Suprapubic skin (tissue), 4 donors: ENCODE data around the gene TMEM270. TPM values are rescaled to one million over a fixed set of nuclear protein-coding genes. Genes with fewer than 3 reads are reported as not detected.
"Not testable (repeated sequence)": the region's sequence is repeated elsewhere in the genome, so short reads cannot be mapped to it uniquely, and the experiment has no call there.

Experiments
- DNase-seq, 2 donors: peaks; one replicate each; pipeline ENCODE4 v3.0.0-alpha.2; 2019; ENCODE audit warnings: low spot score in 2 of 2
- H3K27ac ChIP-seq: fragments of 200-600 bp; sonication (generic); one replicate; pipeline ENCODE4 v1.5.1; 2019
- H3K27me3 ChIP-seq: fragments of 200-600 bp; sonication (generic); one replicate; pipeline ENCODE4 v1.5.1; 2019
- H3K36me3 ChIP-seq: fragments of 200-600 bp; sonication (generic); one replicate; pipeline ENCODE4 v1.5.1; 2019
- H3K4me1 ChIP-seq: fragments of 200-600 bp; sonication (generic); one replicate; pipeline ENCODE4 v1.5.1; 2019
- H3K4me3 ChIP-seq: fragments of 200-600 bp; sonication (generic); one replicate; pipeline ENCODE4 v1.5.1; 2019; ENCODE audit warnings: mild to moderate bottlenecking
- H3K9me3 ChIP-seq: fragments of 200-600 bp; sonication (generic); one replicate; pipeline ENCODE4 v1.5.1; 2019
- EP300 ChIP-seq: sonication (generic); formaldehyde crosslinking; IDR thresholded peaks from one replicate; pipeline ENCODE4 v1.6.1; 2017; ENCODE audit warnings: antibody characterized with exemption
- POLR2A ChIP-seq, 2 donors: fragments of 450-650 bp; IDR thresholded peaks; one replicate each; pipeline ENCODE4 v1.6.1; 2017; ENCODE audit warnings: antibody characterized with exemption in 2 of 2, mild to moderate bottlenecking in 2 of 2, moderate library complexity in 2 of 2
- POLR2AphosphoS5 ChIP-seq, 3 donors: sonication (generic); formaldehyde crosslinking; IDR thresholded peaks; one replicate each; pipeline ENCODE4 v1.6.1; 2017; ENCODE audit warnings: antibody characterized with exemption in 3 of 3
- WGBS: methylation state at CpG from one replicate; pipeline ENCODE4 v1.1.5; 2018; 5-methylcytosine and 5-hydroxymethylcytosine counted together
- total RNA-seq, 4 donors: library from RNA; depleted of rRNA; stranded (reverse); fragments of >200 nt; gene quantifications; one replicate each; pipeline ENCODE4 v1.1.0, GENCODE V29; 2016
- TF ChIP-seq, protein P1 (sequence below), 2 donors: fragments of 200-600 bp in 1 of 2; fragments of 450-650 bp in 1 of 2; sonication (generic) in 1 of 2; IDR thresholded peaks; one replicate each; pipeline ENCODE4 v1.5.1; 2016 to 2019; ENCODE audit warnings: antibody characterized with exemption in 2 of 2, mild to moderate bottlenecking in 1 of 2, moderate library complexity in 1 of 2

The TMEM270 gene
- total RNA-seq, 4 donors from 2014 or later = not detected

DNA sequence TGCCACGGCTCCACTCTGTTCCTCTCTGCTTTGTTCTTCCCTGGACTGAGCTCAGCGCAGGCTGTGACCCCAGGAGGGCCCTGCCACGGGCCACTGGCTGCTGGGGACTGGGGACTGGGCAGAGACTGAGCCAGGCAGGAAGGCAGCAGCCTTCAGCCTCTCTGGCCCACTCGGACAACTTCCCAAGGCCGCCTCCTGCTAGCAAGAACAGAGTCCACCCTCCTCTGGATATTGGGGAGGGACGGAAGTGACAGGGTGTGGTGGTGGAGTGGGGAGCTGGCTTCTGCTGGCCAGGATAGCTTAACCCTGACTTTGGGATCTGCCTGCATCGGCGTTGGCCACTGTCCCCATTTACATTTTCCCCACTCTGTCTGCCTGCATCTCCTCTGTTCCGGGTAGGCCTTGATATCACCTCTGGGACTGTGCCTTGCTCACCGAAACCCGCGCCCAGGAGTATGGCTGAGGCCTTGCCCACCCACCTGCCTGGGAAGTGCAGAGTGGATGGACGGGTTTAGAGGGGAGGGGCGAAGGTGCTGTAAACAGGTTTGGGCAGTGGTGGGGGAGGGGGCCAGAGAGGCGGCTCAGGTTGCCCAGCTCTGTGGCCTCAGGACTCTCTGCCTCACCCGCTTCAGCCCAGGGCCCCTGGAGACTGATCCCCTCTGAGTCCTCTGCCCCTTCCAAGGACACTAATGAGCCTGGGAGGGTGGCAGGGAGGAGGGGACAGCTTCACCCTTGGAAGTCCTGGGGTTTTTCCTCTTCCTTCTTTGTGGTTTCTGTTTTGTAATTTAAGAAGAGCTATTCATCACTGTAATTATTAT is 28.9 kb upstream of the TMEM270 start:
- peaks cover 59% of the 10 kb centered on the region for H3K4me1 ChIP-seq
- no peaks in the 10 kb centered on the region for H3K9me3 ChIP-seq
- no peak for TF ChIP-seq EP300
- no peak for TF ChIP-seq POLR2A (IDR thresholded peaks at IDR 0.05)
- peak in 1 of 3 donors; percentile 46 for TF ChIP-seq POLR2AphosphoS5 (IDR thresholded peaks at IDR 0.05)
- peak overlapping the region; percentile 47 for H3K4me3 ChIP-seq
- no peaks in the 10 kb centered on the region for H3K36me3 ChIP-seq
- peak in 1 of 2 donors; percentile 87 for DNase-seq
- no peaks in the 10 kb centered on the region for H3K27me3 ChIP-seq
- peak overlapping the region; percentile 89 for H3K27ac ChIP-seq
- WGBS = 61% methylated on average over 6 of the region's 16 CpGs

DNA sequence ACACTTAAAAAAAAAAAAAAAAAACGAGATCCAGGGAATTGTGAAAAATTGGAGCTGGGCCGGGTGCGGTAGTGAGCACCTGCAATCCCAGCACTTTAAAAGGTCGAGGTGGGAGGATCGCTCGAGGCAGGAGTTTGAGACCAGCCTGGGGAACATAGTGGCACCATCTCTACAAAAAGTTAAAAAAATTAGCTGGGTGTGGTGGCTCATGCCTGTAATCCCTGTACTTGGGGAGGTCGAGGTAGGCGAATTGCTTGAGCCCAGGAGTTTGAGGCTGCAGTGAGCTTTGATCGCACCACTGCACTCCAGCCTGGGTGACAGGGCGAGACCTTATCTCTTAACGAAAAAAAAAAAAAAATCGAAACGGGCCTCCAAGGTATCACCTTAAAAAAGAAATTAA is 28.2 kb upstream of the TMEM270 start:
- Histone ChIP-seq H3K4me3 (peak overlapping the region; percentile 47), H3K36me3 (no peaks in the 10 kb centered on the region), H3K27me3 (no peaks in the 10 kb centered on the region), H3K9me3 (no peaks in the 10 kb centered on the region), H3K4me1 (peaks cover 54% of the 10 kb centered on the region), H3K27ac (peak overlapping the region; percentile 89)
- 53% methylated on average over 13 of the region's 13 CpGs for WGBS
- DNase-seq = no peak
- no peak for TF ChIP-seq POLR2AphosphoS5 (IDR thresholded peaks at IDR 0.05)
- TF ChIP-seq EP300 = no peak
- TF ChIP-seq, protein P1, sequence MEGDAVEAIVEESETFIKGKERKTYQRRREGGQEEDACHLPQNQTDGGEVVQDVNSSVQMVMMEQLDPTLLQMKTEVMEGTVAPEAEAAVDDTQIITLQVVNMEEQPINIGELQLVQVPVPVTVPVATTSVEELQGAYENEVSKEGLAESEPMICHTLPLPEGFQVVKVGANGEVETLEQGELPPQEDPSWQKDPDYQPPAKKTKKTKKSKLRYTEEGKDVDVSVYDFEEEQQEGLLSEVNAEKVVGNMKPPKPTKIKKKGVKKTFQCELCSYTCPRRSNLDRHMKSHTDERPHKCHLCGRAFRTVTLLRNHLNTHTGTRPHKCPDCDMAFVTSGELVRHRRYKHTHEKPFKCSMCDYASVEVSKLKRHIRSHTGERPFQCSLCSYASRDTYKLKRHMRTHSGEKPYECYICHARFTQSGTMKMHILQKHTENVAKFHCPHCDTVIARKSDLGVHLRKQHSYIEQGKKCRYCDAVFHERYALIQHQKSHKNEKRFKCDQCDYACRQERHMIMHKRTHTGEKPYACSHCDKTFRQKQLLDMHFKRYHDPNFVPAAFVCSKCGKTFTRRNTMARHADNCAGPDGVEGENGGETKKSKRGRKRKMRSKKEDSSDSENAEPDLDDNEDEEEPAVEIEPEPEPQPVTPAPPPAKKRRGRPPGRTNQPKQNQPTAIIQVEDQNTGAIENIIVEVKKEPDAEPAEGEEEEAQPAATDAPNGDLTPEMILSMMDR (IDR thresholded peaks at IDR 0.05) = no peak

DNA sequence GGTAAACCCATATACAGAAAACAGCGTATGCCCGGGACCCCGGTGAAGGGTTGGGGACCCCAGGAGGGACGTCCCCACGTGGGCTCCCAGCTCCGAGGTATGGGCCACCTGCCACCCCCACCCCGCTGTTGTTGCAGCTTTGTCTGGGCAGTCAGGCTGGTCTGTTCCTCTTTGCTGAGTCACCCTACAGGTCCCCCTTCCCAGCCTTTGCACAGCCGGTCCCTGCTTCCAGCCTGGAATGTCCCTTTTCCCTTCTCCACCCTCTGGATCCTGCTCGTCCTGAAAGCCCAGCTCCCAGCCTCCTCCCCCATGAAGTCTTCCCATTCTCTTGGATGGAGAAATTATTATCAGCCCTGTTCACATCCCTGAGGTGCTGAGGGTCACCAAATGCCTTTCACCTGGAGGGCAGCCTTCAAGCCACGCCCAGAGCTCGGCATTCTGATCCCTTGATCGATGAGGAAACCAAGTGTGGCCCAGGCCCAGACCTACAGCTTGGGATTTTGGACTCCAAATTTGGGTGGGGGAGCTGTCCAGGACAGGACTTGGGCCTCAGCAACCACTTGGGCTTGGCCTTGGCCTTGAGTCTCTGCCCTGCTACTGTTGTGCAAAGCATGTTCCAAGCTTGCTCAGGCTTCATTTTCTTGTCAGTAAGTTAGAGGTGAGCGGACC is 27.6 kb upstream of the TMEM270 start:
- TF ChIP-seq EP300 (no peak), POLR2A (IDR thresholded peaks at IDR 0.05) (no peak), POLR2AphosphoS5 (IDR thresholded peaks at IDR 0.05) (no peak)
- TF ChIP-seq, protein P1 (IDR thresholded peaks at IDR 0.05) = no peak
- peaks cover 49% of the 10 kb centered on the region for H3K4me1 ChIP-seq
- peak overlapping the region; percentile 47 for H3K4me3 ChIP-seq
- WGBS = 46% methylated on average over 12 of the region's 13 CpGs
- DNase-seq = no peak
- peak overlapping the region; percentile 89 for H3K27ac ChIP-seq
- H3K9me3 ChIP-seq = no peaks in the 10 kb centered on the region
- H3K36me3 ChIP-seq = no peaks in the 10 kb centered on the region
- no peaks in the 10 kb centered on the region for H3K27me3 ChIP-seq

DNA sequence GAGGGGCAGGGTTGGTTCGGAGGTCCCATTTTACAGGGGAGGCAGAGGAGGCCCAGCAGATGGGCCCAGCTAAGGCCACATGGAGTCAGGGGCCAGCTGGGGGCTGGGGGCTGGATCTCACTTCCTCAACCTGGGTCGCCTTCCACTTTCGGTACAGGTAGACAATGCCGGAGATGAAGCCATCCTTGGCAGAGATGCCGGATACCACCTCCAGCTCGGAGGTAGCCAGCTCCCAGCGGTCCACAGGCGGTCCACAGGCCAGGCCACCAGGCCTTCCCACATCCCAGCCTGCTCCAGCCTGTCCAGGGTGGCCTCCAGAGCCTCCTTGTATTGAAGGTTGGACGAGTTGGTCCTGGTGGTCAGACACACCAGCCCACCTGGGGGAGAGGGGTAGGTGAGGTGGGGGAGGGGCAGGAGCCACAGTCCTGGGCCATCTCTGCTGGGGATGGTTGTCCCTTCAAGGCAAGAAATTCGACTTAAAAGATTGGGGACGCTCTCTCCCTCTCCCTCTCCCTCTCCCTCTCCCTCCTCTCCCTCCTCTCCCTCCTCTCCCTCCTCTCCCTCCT is 26.2 kb upstream of the TMEM270 start:
- TF ChIP-seq EP300 (no peak), POLR2AphosphoS5 (IDR thresholded peaks at IDR 0.05) (no peak), POLR2A (IDR thresholded peaks at IDR 0.05) (no peak)
- TF ChIP-seq, protein P1 (IDR thresholded peaks at IDR 0.05) = no peak
- H3K36me3 ChIP-seq = no peaks in the 10 kb centered on the region
- peaks cover 42% of the 10 kb centered on the region for H3K4me1 ChIP-seq
- H3K9me3 ChIP-seq = no peaks in the 10 kb centered on the region
- no peaks in the 10 kb centered on the region for H3K27me3 ChIP-seq
- H3K4me3 ChIP-seq = no peak overlapping the region
- no peak for DNase-seq
- no peak overlapping the region for H3K27ac ChIP-seq
- 83% methylated on average over 2 of the region's 11 CpGs for WGBS

DNA sequence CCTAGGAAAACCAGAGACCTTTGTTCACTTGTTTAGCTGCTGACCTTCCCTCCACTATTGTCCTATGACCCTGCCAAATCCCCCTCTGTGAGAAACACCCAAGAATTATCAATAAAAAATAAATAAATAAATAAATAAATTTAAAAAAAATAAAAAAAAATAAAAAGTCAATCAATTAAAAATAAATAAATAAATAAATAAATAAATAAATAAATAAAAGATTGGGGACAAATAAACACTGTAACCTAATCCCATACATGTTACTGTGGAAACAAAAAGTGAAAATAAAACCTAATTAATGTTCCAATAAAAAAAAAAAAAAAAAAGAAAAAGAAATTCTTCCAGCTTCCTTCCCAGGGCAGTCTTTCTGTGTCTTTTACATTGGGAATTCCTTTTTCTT is 23.8 kb upstream of the TMEM270 start:
- H3K27me3 ChIP-seq, H3K9me3 ChIP-seq, H3K27ac ChIP-seq, H3K36me3 ChIP-seq, H3K4me3 ChIP-seq, DNase-seq: not testable (repeated sequence)
- H3K4me1 ChIP-seq = peaks cover 31% of the 10 kb centered on the region

DNA sequence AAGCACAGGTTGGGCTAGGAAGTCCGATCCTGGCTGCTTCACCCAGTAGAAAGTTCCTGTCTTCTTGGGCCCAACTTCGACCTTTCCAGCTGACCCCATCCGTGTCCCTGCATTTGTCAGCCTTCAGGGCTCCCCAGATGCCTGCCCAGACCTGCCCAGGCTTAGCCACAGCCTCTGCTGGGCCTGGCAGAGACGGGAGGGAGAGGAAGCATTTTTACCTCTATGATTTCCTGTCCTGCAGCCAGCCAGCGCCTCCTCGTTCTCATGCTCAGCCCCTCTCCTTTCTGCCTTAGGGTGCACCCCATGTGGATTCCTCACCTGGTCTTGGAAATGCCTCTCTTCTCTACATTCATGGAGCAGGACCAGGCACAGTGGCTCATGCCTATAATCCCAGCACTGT is 22.3 kb upstream of the TMEM270 start:
- TF ChIP-seq, protein P1 (IDR thresholded peaks at IDR 0.05) = no peak
- no peak for TF ChIP-seq EP300
- no peak for TF ChIP-seq POLR2AphosphoS5 (IDR thresholded peaks at IDR 0.05)
- no peak for TF ChIP-seq POLR2A (IDR thresholded peaks at IDR 0.05)
- no peak overlapping the region for H3K4me3 ChIP-seq
- no peaks in the 10 kb centered on the region for H3K9me3 ChIP-seq
- DNase-seq = no peak
- H3K4me1 ChIP-seq = peaks cover 23% of the 10 kb centered on the region
- no peaks in the 10 kb centered on the region for H3K36me3 ChIP-seq
- H3K27me3 ChIP-seq = no peaks in the 10 kb centered on the region
- H3K27ac ChIP-seq = peak overlapping the region; percentile 4
- WGBS = 45% methylated on average over 5 of the region's 6 CpGs
